ENCODE measurements around the gene FREY1.

FREY1 gene

DNA sequence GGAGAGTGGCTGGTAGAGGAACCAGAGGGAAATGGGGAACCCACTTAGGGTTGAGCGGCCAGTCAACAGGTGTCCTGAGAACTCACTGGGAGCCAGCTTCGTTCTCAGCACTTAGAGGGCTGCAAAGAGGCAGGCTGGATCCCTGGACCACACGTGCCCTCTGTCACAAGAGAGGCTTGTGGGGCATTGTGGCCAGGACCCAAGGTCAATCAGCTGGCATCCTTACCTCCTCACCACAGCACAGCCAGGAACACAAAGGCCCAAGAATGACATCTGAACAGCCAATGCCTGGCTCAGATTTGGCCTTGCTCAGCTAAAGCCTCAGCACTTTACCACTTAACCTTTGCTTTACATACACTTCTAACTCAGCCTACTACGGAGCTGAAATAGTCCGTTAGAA lies 14.2 kb downstream of the FREY1 start:
- Histone ChIP-seq H3K4me3 (ENCODE audit: low read depth, low read length) (no peak overlapping the region), H3K27me3 (ENCODE audit: insufficient read depth, low read depth, severe bottlenecking) (no peaks in the 10 kb centered on the region), H3K27ac (no peak overlapping the region), H3K9me3 (ENCODE audit: severe bottlenecking) (no peaks in the 10 kb centered on the region), H3K36me3 (no peaks in the 10 kb centered on the region)
- DNase-seq: no peak
- TF ChIP-seq, protein P1, sequence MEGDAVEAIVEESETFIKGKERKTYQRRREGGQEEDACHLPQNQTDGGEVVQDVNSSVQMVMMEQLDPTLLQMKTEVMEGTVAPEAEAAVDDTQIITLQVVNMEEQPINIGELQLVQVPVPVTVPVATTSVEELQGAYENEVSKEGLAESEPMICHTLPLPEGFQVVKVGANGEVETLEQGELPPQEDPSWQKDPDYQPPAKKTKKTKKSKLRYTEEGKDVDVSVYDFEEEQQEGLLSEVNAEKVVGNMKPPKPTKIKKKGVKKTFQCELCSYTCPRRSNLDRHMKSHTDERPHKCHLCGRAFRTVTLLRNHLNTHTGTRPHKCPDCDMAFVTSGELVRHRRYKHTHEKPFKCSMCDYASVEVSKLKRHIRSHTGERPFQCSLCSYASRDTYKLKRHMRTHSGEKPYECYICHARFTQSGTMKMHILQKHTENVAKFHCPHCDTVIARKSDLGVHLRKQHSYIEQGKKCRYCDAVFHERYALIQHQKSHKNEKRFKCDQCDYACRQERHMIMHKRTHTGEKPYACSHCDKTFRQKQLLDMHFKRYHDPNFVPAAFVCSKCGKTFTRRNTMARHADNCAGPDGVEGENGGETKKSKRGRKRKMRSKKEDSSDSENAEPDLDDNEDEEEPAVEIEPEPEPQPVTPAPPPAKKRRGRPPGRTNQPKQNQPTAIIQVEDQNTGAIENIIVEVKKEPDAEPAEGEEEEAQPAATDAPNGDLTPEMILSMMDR (IDR thresholded peaks at IDR 0.05; ENCODE audit: low read depth, low read length): no peak

- Histone ChIP-seq H3K9me3 (ENCODE audit: severe bottlenecking) (no peaks in the 10 kb centered on the region), H3K4me3 (ENCODE audit: low read depth, low read length) (no peak overlapping the region), H3K27me3 (ENCODE audit: insufficient read depth, low read depth, severe bottlenecking) (no peaks in the 10 kb centered on the region), H3K36me3 (peaks cover 6% of the 10 kb centered on the region; the same call in 1 of the 2 replicates), H3K27ac (no peak overlapping the region)
- DNase-seq: no peak
- TF ChIP-seq, protein P1 (IDR thresholded peaks at IDR 0.05; ENCODE audit: low read depth, low read length): no peak
Observed at GRCh38 chr11:45890886-45891550, 16.1 kb downstream of the FREY1 start.

DNA sequence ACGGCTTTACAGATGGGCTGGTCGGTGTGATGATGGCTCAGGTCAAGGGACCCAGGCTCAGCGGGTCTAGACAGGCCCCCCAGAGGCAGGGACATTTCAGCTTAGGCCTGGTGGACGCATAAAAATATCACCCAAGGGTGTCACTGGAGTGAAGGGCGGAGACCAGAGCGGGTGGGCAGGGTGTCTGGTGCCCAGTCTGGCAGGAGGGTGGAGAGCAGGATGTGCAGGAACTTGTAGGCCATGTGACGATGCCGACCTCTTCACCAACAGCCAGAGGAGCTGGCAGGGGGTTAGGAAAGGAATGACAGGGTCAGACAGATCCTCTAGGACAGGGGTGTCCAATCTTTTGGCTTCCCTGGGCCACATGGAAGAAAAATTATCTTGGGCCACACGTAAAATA lies 17.1 kb downstream of the FREY1 start:
- Histone ChIP-seq H3K27ac (no peak overlapping the region), H3K9me3 (ENCODE audit: severe bottlenecking) (no peaks in the 10 kb centered on the region), H3K27me3 (ENCODE audit: insufficient read depth, low read depth, severe bottlenecking) (no peaks in the 10 kb centered on the region), H3K4me3 (ENCODE audit: low read depth, low read length) (no peak overlapping the region), H3K36me3 (peaks cover 6% of the 10 kb centered on the region; the same call in 1 of the 2 replicates)
- TF ChIP-seq, protein P1 (IDR thresholded peaks at IDR 0.05; ENCODE audit: low read depth, low read length): no peak
- no peak for DNase-seq

- DNase-seq: no peak
- peaks cover 6% of the 10 kb centered on the region; the same call in 1 of the 2 replicates for H3K36me3 ChIP-seq
- no peak overlapping the region for H3K27ac ChIP-seq
- no peaks in the 10 kb centered on the region for H3K9me3 ChIP-seq (ENCODE audit: severe bottlenecking)
- no peaks in the 10 kb centered on the region for H3K27me3 ChIP-seq (ENCODE audit: insufficient read depth, low read depth, severe bottlenecking)
- TF ChIP-seq, protein P1 (IDR thresholded peaks at IDR 0.05; ENCODE audit: low read depth, low read length): no peak
- no peak overlapping the region for H3K4me3 ChIP-seq (ENCODE audit: low read depth, low read length)
Observed at GRCh38 chr11:45889555-45889954, 17.5 kb downstream of the FREY1 start.

GRCh38 chr11:45887587-45887986 lies 19.5 kb downstream of the FREY1 start:
- Histone ChIP-seq H3K9me3 (ENCODE audit: severe bottlenecking) (no peaks in the 10 kb centered on the region), H3K27ac (no peak overlapping the region)

More at GRCh38 chr11:45887587-45887986, 19.5 kb downstream of the FREY1 start:
- DNase-seq: no peak
- TF ChIP-seq, protein P1 (IDR thresholded peaks at IDR 0.05; ENCODE audit: low read depth, low read length): no peak
- Histone ChIP-seq H3K27me3 (ENCODE audit: insufficient read depth, low read depth, severe bottlenecking) (no peaks in the 10 kb centered on the region), H3K36me3 (peaks cover 6% of the 10 kb centered on the region; the same call in 1 of the 2 replicates), H3K4me3 (ENCODE audit: low read depth, low read length) (no peak overlapping the region)

Measured in WERI-Rb-1 (cell line).